NCI-H2171 (cell line): ENCODE measurements around the gene MAGEA9B.
"Not testable (repeated sequence)": the region's sequence is repeated elsewhere in the genome, so short reads cannot be mapped to it uniquely, and the experiment has no call there.

Experiments used
- DNase-seq: peaks from one replicate; lab custom pipeline; 2025; lab: John Stamatoyannopoulos, UW

Gene MAGEA9B

GRCh38 chrX:149571770-149572169, 15.5 kb downstream of the MAGEA9B start:
- DNase-seq = no peak

GRCh38 chrX:149570668-149571067, 16.6 kb downstream of the MAGEA9B start:
- no peak for DNase-seq

- DNase-seq = no peak
These were observed 17.5 kb downstream of the MAGEA9B start for GRCh38 chrX:149569770-149570169.

GRCh38 chrX:149568701-149569296, 18.5 kb downstream of the MAGEA9B start:
- DNase-seq = no peak

GRCh38 chrX:149567621-149568417, 19.4 kb downstream of the MAGEA9B start:
- no peak for DNase-seq

GRCh38 chrX:149563359-149563758, 23.9 kb downstream of the MAGEA9B start:
- no peak for DNase-seq

- not testable (repeated sequence) for DNase-seq
These were observed 32.0 kb downstream of the MAGEA9B start for GRCh38 chrX:149555251-149555650.

GRCh38 chrX:149551939-149552248, 35.4 kb downstream of the MAGEA9B start:
- DNase-seq = not testable (repeated sequence)

- DNase-seq = not testable (repeated sequence)
These were observed 35.9 kb downstream of the MAGEA9B start for GRCh38 chrX:149551245-149551938.

GRCh38 chrX:149550454-149550853, 36.8 kb downstream of the MAGEA9B start:
- DNase-seq = not testable (repeated sequence)

- not testable (repeated sequence) for DNase-seq
These were observed 37.6 kb downstream of the MAGEA9B start, which contains the start of gene HSFX3 for GRCh38 chrX:149549701-149550100. TSS of gene HSFX3 (minus strand) at chrX:149549924. CDS start at chrX:149549852, 72 bp downstream.

GRCh38 chrX:149547782-149548181, 39.5 kb downstream of the MAGEA9B start:
- not testable (repeated sequence) for DNase-seq

- DNase-seq = not testable (repeated sequence)
These were observed 40.3 kb downstream of the MAGEA9B start for GRCh38 chrX:149546962-149547361.

GRCh38 chrX:149545545-149546543, 41.4 kb downstream of the MAGEA9B start:
- not testable (repeated sequence) for DNase-seq

GRCh38 chrX:149541521-149542047, 45.7 kb downstream of the MAGEA9B start:
- DNase-seq = no peak

- peak; percentile 78 for DNase-seq
These were observed 46.4 kb downstream of the MAGEA9B start, which contains the start of gene EOLA1 for GRCh38 chrX:149540621-149541520. TSS of gene EOLA1 (plus strand) at chrX:149541012. CDS start at chrX:149545631, 4,619 bp downstream.

GRCh38 chrX:149540131-149540620, 47.1 kb downstream of the MAGEA9B start:
- peak; percentile 82 for DNase-seq

- peak; percentile 85 for DNase-seq
These were observed 47.8 kb downstream of the MAGEA9B start for GRCh38 chrX:149539283-149540130.

- not testable (repeated sequence) for DNase-seq
These were observed 49.8 kb downstream of the MAGEA9B start for GRCh38 chrX:149537474-149537873.
